OCI-LY7 (cell line): Measurements from ENCODE around the gene DRAM2. TPM values are rescaled to one million over a fixed set of nuclear protein-coding genes. Genes with fewer than 3 reads are reported as not detected.

Experiments used
- BruUV-seq: library from RNA; stranded (reverse); fragments of 400-500 nt; replicated peaks from 2 replicates; lab custom pipeline; 2021; lab: Mats Ljungman, UMichigan
- CTCF ChIA-PET: fragments of 300-600 bp; sonication (Branson Sonifier 250); formaldehyde crosslinking; loops from one replicate; lab custom pipeline; 2022; ENCODE audit warnings: antibody characterized with exemption; ENCODE audit not compliant: unreplicated experiment; lab: Charles Lee
- POLR2A ChIA-PET: fragments of 300-600 bp; sonication (Branson Sonifier 250); formaldehyde crosslinking; loops from one replicate; lab custom pipeline; 2022; ENCODE audit warnings: antibody characterized with exemption; lab: Charles Lee
- DNase-seq: peaks from one replicate; pipeline ENCODE4 v3.0.0-alpha.2; 2015; ENCODE audit warnings: low spot score
- H2AFZ ChIP-seq: fragments of 200-600 bp; sonication (generic), shearing (Covaris generic); 2 replicates; pipeline ENCODE4 v1.6.1; 2014; ENCODE audit warnings: mild to moderate bottlenecking, antibody characterized with exemption, low read length, moderate library complexity
- H3K27ac ChIP-seq: fragments of 200-600 bp; sonication (generic); 2 replicates; pipeline ENCODE4 v1.5.1; 2014; ENCODE audit warnings: mixed run types, low read depth, mild to moderate bottlenecking, moderate library complexity, low read length, inconsistent platforms; ENCODE audit not compliant: poor library complexity, severe bottlenecking
- H3K36me3 ChIP-seq: fragments of 200-600 bp; sonication (generic); 2 replicates; pipeline ENCODE4 v1.6.1; 2014; ENCODE audit warnings: mild to moderate bottlenecking, antibody characterized with exemption, low read length, moderate library complexity, mixed read lengths; ENCODE audit not compliant: insufficient read depth
- H3K4me1 ChIP-seq: fragments of 200-600 bp; sonication (generic); 2 replicates; pipeline ENCODE4 v1.5.1; 2014; ENCODE audit warnings: mild to moderate bottlenecking, low read length; ENCODE audit not compliant: insufficient read depth, poor library complexity, severe bottlenecking
- H3K4me2 ChIP-seq: fragments of 200-600 bp; sonication (generic); 2 replicates; pipeline ENCODE4 v1.6.1; 2014; ENCODE audit warnings: mild to moderate bottlenecking, low read length
- H3K4me3 ChIP-seq: fragments of 200-600 bp; sonication (generic); 2 replicates; pipeline ENCODE4 v1.5.1; 2014; ENCODE audit warnings: mild to moderate bottlenecking, low read depth, low read length; ENCODE audit not compliant: poor library complexity, severe bottlenecking
- H3K79me2 ChIP-seq: fragments of 200-600 bp; sonication (generic); 2 replicates; pipeline ENCODE4 v1.6.1; 2016; ENCODE audit warnings: low read depth, mild to moderate bottlenecking, low read length, moderate library complexity, mixed read lengths; ENCODE audit not compliant: insufficient read depth
- H3K9me2 ChIP-seq: fragments of 200-600 bp; sonication (generic); 2 replicates; pipeline ENCODE4 v1.6.1; 2016; ENCODE audit warnings: mild to moderate bottlenecking, low read length, mixed read lengths; ENCODE audit not compliant: insufficient read depth
- H3K9me3 ChIP-seq: fragments of 200-600 bp; sonication (generic); 2 replicates; pipeline ENCODE4 v1.6.1; 2014; ENCODE audit warnings: mild to moderate bottlenecking, mixed run types, low read length, mixed read lengths
- H4K20me1 ChIP-seq: fragments of 200-600 bp; sonication (generic); 2 replicates; pipeline ENCODE4 v1.6.1; 2014; ENCODE audit warnings: mild to moderate bottlenecking, antibody characterized with exemption, low read length, moderate library complexity, mixed read lengths; ENCODE audit not compliant: insufficient read depth
- CTCF ChIP-seq: fragments of 200-600 bp; sonication (generic); conservative IDR thresholded peaks from 2 replicates; pipeline ENCODE4 v1.5.1; 2014; ENCODE audit warnings: mild to moderate bottlenecking, antibody characterized with exemption, low read length, moderate library complexity, mixed read lengths
- EZH2phosphoT487 ChIP-seq: fragments of 200-600 bp; sonication (generic); IDR thresholded peaks from 2 replicates; pipeline ENCODE4 v1.6.1; 2018; ENCODE audit warnings: low read depth, borderline replicate concordance, mild to moderate bottlenecking, mixed run types, antibody characterized with exemption, low read length, moderate library complexity, mixed read lengths
- intact Hi-C: fragments of 100-400 bp; cut with micrococcal nuclease; formaldehyde crosslinking; loops from one replicate; pipeline ENCODE4 v1.10.0; 2022; ENCODE audit not compliant: unreplicated experiment
- total RNA-seq, 2 experiments: library from RNA; depleted of rRNA in 1 of 2; stranded (reverse); fragments of >200 nt in 1 of 2; shearing (Covaris generic) in 1 of 2; gene quantifications; 2 replicates each; pipeline ENCODE4 v1.2.3, GENCODE V29; 2014 to 2022

Gene DRAM2
- total RNA-seq, 2 experiments from 2014 or later = 83.5 to 84.2 TPM

GRCh38 chr1:111179968-111180533 lies 40.2 kb upstream of the DRAM2 start:
- Histone ChIP-seq H2AFZ (no peak overlapping the region), H3K4me2 (no peak overlapping the region), H3K9me2 (no peaks in the 10 kb centered on the region), H4K20me1 (no peaks in the 10 kb centered on the region; the same call in 1 of the 2 replicates), H3K79me2 (no peaks in the 10 kb centered on the region), H3K4me3 (no peak overlapping the region), H3K27ac (no peak overlapping the region), H3K36me3 (peaks cover 96% of the 10 kb centered on the region), H3K9me3 (no peaks in the 10 kb centered on the region), H3K4me1 (peaks cover 4% of the 10 kb centered on the region)
- BruUV-seq = no TSS peak
- intact Hi-C loops = loop anchor here (5.0 kb wide), 1 partner anchor 152 kb away; no protein-coding TSS in a partner anchor
- TF ChIP-seq EZH2phosphoT487 (no peak), CTCF (no peak)
- DNase-seq = no peak
- CTCF ChIA-PET = no interaction called here
- POLR2A ChIA-PET = interaction anchor here (0.6 to 1.0 kb wide), 2 partner anchors 10 to 1221 kb away, joined by 5 to 6 read pairs; no protein-coding TSS in a partner anchor

GRCh38 chr1:111176678-111177077 lies 36.8 kb upstream of the DRAM2 start:
- TF ChIP-seq CTCF (no peak), EZH2phosphoT487 (no peak)
- no peak overlapping the region for H3K4me3 ChIP-seq
- CTCF ChIA-PET = no interaction called here
- no peaks in the 10 kb centered on the region for H3K9me2 ChIP-seq
- H4K20me1 ChIP-seq = no peaks in the 10 kb centered on the region; the same call in 1 of the 2 replicates
- peaks cover 11% of the 10 kb centered on the region for H3K4me1 ChIP-seq
- H3K9me3 ChIP-seq = no peaks in the 10 kb centered on the region
- intact Hi-C loops = no loop called here
- H3K36me3 ChIP-seq = peaks cover 98% of the 10 kb centered on the region
- no peak overlapping the region for H3K4me2 ChIP-seq
- POLR2A ChIA-PET = no interaction called here
- DNase-seq = no peak
- no peak overlapping the region for H2AFZ ChIP-seq
- no TSS peak for BruUV-seq
- no peak overlapping the region for H3K27ac ChIP-seq
- peaks cover 5% of the 10 kb centered on the region; the same call in 1 of the 2 replicates for H3K79me2 ChIP-seq

GRCh38 chr1:111175349-111175748 lies 35.5 kb upstream of the DRAM2 start:
- Histone ChIP-seq H4K20me1 (no peaks in the 10 kb centered on the region; the same call in 1 of the 2 replicates), H2AFZ (no peak overlapping the region), H3K4me2 (no peak overlapping the region), H3K36me3 (peaks cover 97% of the 10 kb centered on the region), H3K27ac (no peak overlapping the region), H3K4me1 (peaks cover 11% of the 10 kb centered on the region), H3K9me3 (no peaks in the 10 kb centered on the region), H3K79me2 (peaks cover 16% of the 10 kb centered on the region; the same call in 1 of the 2 replicates), H3K9me2 (no peaks in the 10 kb centered on the region), H3K4me3 (no peak overlapping the region)
- POLR2A ChIA-PET = interaction anchor here (1.2 kb wide), 1 partner anchor 16 kb away, joined by 4 read pairs; no protein-coding TSS in a partner anchor
- DNase-seq = no peak
- TF ChIP-seq EZH2phosphoT487 = no peak
- TF ChIP-seq CTCF = no peak
- intact Hi-C loops = no loop called here
- CTCF ChIA-PET = no interaction called here
- BruUV-seq = no TSS peak
